H9 (cell line): ENCODE results near the gene EDC3. TPM values are rescaled to one million over a fixed set of nuclear protein-coding genes. Genes with fewer than 3 reads are reported as not detected.
"Not testable (repeated sequence)": the region's sequence is repeated elsewhere in the genome, so short reads cannot be mapped to it uniquely, and the experiment has no call there.

Experiments
- DNase-seq: peaks from one replicate; pipeline ENCODE4 v3.0.0-alpha.2; 2017
- H2AFZ ChIP-seq: one replicate; pipeline ENCODE4 v1.6.1; 2013; ENCODE audit warnings: mild to moderate bottlenecking, low read length, control low read depth, moderate library complexity
- H2AK5ac ChIP-seq: 2 replicates; pipeline ENCODE4 v1.6.1; 2013; ENCODE audit warnings: low read length, control low read depth, mixed read lengths; ENCODE audit not compliant: insufficient read length
- H2BK120ac ChIP-seq: one replicate; pipeline ENCODE4 v1.6.1; 2013; ENCODE audit warnings: low read depth, mild to moderate bottlenecking, low read length, control low read depth, inconsistent platforms; ENCODE audit not compliant: poor library complexity, severe bottlenecking
- H2BK12ac ChIP-seq: 2 replicates; pipeline ENCODE4 v1.6.1; 2013; ENCODE audit warnings: low read length, control low read depth, mixed read lengths, low read depth; ENCODE audit not compliant: insufficient read length
- H2BK15ac ChIP-seq: 2 replicates; pipeline ENCODE4 v1.6.1; 2013; ENCODE audit warnings: low read depth, low read length, control low read depth
- H2BK20ac ChIP-seq: one replicate; pipeline ENCODE4 v1.6.1; 2013; ENCODE audit warnings: low read depth, mild to moderate bottlenecking, low read length, control low read depth, inconsistent platforms; ENCODE audit not compliant: poor library complexity, severe bottlenecking
- H2BK5ac ChIP-seq: 2 replicates; pipeline ENCODE4 v1.6.1; 2013; ENCODE audit warnings: low read length, control low read depth, mixed read lengths; ENCODE audit not compliant: insufficient read length
- H3K14ac ChIP-seq: 2 replicates; pipeline ENCODE4 v1.6.1; 2013; ENCODE audit warnings: low read length, control low read depth; ENCODE audit not compliant: insufficient read depth
- H3K18ac ChIP-seq: 2 replicates; pipeline ENCODE4 v1.6.1; 2013; ENCODE audit warnings: low read depth, mild to moderate bottlenecking, mixed read lengths, low read length, control low read depth; ENCODE audit not compliant: insufficient read length
- H3K23ac ChIP-seq: 2 replicates; pipeline ENCODE4 v1.6.1; 2013; ENCODE audit warnings: low read length, control low read depth, mixed read lengths, low read depth; ENCODE audit not compliant: insufficient read length
- H3K23me2 ChIP-seq: 2 replicates; pipeline ENCODE4 v1.6.1; 2013; ENCODE audit warnings: low read depth, mild to moderate bottlenecking, mixed read lengths, low read length, control low read depth; ENCODE audit not compliant: insufficient read length, poor library complexity, severe bottlenecking
- H3K27ac ChIP-seq: 2 replicates; pipeline ENCODE4 v1.5.1; 2013; ENCODE audit warnings: low read length, control low read depth, mixed read lengths, low read depth; ENCODE audit not compliant: insufficient read length
- H3K27me3 ChIP-seq: 2 replicates; pipeline ENCODE4 v1.6.1; 2013; ENCODE audit warnings: low read length, control low read depth, inconsistent platforms; ENCODE audit not compliant: insufficient read depth
- H3K4ac ChIP-seq: 2 replicates; pipeline ENCODE4 v1.6.1; 2013; ENCODE audit warnings: low read depth, mild to moderate bottlenecking, control low read depth, inconsistent platforms, low read length, moderate library complexity
- H3K4me1 ChIP-seq: 2 replicates; pipeline ENCODE4 v1.6.1; 2013; ENCODE audit warnings: low read length, control low read depth, inconsistent platforms; ENCODE audit not compliant: insufficient read depth
- H3K4me2 ChIP-seq: 2 replicates; pipeline ENCODE4 v1.6.1; 2013; ENCODE audit warnings: low read length, control low read depth, mixed read lengths; ENCODE audit not compliant: insufficient read length, insufficient read depth
- H3K56ac ChIP-seq: 2 replicates; pipeline ENCODE4 v1.6.1; 2013; ENCODE audit warnings: low read depth, mild to moderate bottlenecking, mixed read lengths, low read length, control low read depth; ENCODE audit not compliant: insufficient read length
- H3K79me1 ChIP-seq: 2 replicates; pipeline ENCODE4 v1.6.1; 2013; ENCODE audit warnings: low read depth, mild to moderate bottlenecking, moderate library complexity, low read length, control low read depth, inconsistent platforms; ENCODE audit not compliant: insufficient read depth, poor library complexity, severe bottlenecking
- H3K79me2 ChIP-seq: 2 replicates; pipeline ENCODE4 v1.6.1; 2013; ENCODE audit warnings: low read length, control low read depth, inconsistent platforms; ENCODE audit not compliant: insufficient read depth
- H3K9ac ChIP-seq: 2 replicates; pipeline ENCODE4 v1.6.1; 2013; ENCODE audit warnings: low read length, control low read depth, mixed read lengths; ENCODE audit not compliant: insufficient read length; ENCODE audit errors: extremely low read depth
- H3K9me3 ChIP-seq: one replicate; pipeline ENCODE4 v1.6.1; 2013; ENCODE audit warnings: low read depth, low read length, inconsistent platforms; ENCODE audit not compliant: control insufficient read depth
- H3T11ph ChIP-seq: one replicate; pipeline ENCODE4 v1.6.1; 2013; ENCODE audit warnings: mild to moderate bottlenecking, low read length, control low read depth, inconsistent platforms
- H4K20me1 ChIP-seq: one replicate; pipeline ENCODE4 v1.6.1; 2013; ENCODE audit not compliant: control insufficient read depth, insufficient read length, insufficient read depth
- H4K5ac ChIP-seq: 2 replicates; pipeline ENCODE4 v1.6.1; 2013; ENCODE audit warnings: low read depth, mild to moderate bottlenecking, mixed read lengths, low read length, control low read depth; ENCODE audit not compliant: insufficient read length
- H4K8ac ChIP-seq: replicated peaks from 2 replicates; pipeline ENCODE4 v1.6.1; 2013; ENCODE audit warnings: low read length, control low read depth, mixed read lengths, low read depth; ENCODE audit not compliant: insufficient read length
- H4K91ac ChIP-seq: 2 replicates; pipeline ENCODE4 v1.6.1; 2013; ENCODE audit warnings: low read depth, mild to moderate bottlenecking, moderate library complexity, mixed read lengths, low read length, control low read depth; ENCODE audit not compliant: insufficient read length
- H3K27ac Mint-ChIP-seq, 3 experiments: 2 replicates in 2 of 3; 3 replicates in 1 of 3; pipeline ENCODE4 v1.8.0; 2020 to 2021; ENCODE audit warnings: mixed read lengths in 3 of 3, mild to moderate bottlenecking in 1 of 3, moderate library complexity in 1 of 3
- H3K27me3 Mint-ChIP-seq: 2 replicates; pipeline ENCODE4 v1.8.0; 2021; ENCODE audit warnings: low read depth, mild to moderate bottlenecking, moderate library complexity, mixed read lengths
- H3K36me3 Mint-ChIP-seq, 3 experiments: 2 replicates in 2 of 3; 3 replicates in 1 of 3; pipeline ENCODE4 v1.8.0; 2020 to 2021; ENCODE audit warnings: low read depth in 3 of 3, mixed read lengths in 3 of 3; ENCODE audit not compliant: insufficient read depth in 1 of 3
- H3K4me1 Mint-ChIP-seq, 2 experiments: 2 replicates each; pipeline ENCODE4 v1.8.0; 2020; ENCODE audit warnings: mixed read lengths in 2 of 2
- H3K4me3 Mint-ChIP-seq, 2 experiments: 2 replicates in 1 of 2; 3 replicates in 1 of 2; pipeline ENCODE4 v1.8.0; 2020 to 2021; ENCODE audit warnings: mild to moderate bottlenecking in 2 of 2, mixed read lengths in 2 of 2, moderate library complexity in 1 of 2
- H3K9me3 Mint-ChIP-seq, 2 experiments: 2 replicates in 1 of 2; 3 replicates in 1 of 2; pipeline ENCODE4 v1.8.0; 2020; ENCODE audit warnings: mild to moderate bottlenecking in 2 of 2, mixed read lengths in 2 of 2, moderate library complexity in 1 of 2
- WGBS: extraction: QIAGEN DNeasy Blood & Tissue Kit; methylation state at CpG from one replicate; pipeline ENCODE4 v1.1.7; 2013; ENCODE audit warnings: missing lambda C conversion rate, low lambda C conversion rate, mixed read lengths; ENCODE audit not compliant: insufficient read length; ENCODE audit errors: extremely low coverage; 5-methylcytosine and 5-hydroxymethylcytosine counted together
- total RNA-seq: library from RNA; stranded (reverse); gene quantifications from 2 replicates; pipeline ENCODE4 v1.2.1, GENCODE V29; 2021
- TF ChIP-seq, protein P1 (sequence below): fragments of 200-600 bp; sonication (generic); conservative IDR thresholded peaks from 3 replicates; pipeline ENCODE4 v1.8.0; 2021; ENCODE audit warnings: antibody characterized with exemption, mild to moderate bottlenecking

EDC3 gene
- total RNA-seq, 1 experiment from 2014 or later, result 60.5 TPM

DNA sequence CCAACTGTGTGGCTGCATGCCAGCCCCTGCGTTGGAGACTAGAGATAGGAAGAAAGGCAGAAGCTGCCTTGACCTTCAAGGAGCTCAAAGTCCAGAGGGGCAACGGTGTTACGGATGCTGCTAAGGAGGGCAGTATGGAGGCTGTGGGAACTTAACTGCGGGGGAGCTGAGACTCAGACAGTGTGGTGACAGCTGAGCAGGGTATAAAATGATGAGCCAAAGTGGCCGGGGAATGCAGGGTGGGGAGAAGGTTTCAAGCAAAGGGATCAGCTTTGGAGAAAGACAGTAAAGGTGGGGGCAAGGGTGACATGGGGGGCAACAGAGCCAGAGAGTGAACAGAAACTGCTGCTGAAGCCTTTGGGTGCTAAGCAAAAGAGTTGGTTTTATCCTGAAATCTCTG is 46.6 kb upstream of the EDC3 start:
- peaks cover 4% of the 10 kb centered on the region for H3K9me3 ChIP-seq
- H3K4ac ChIP-seq, result no peak overlapping the region
- H2BK12ac ChIP-seq, result no peak overlapping the region
- H3K27ac ChIP-seq, result no peak overlapping the region
- Mint-ChIP-seq H3K27me3 (peaks cover 51% of the 10 kb centered on the region), H3K27ac (no peak overlapping the region), H3K4me1 (peaks cover 5 to 6% of the 10 kb centered on the region in 2 experiments; a peak in 2 of 4 replicates), H3K36me3 (no peaks in the 10 kb centered on the region; a peak in 1 of 7 replicates), H3K9me3 (peaks cover 6 to 7% of the 10 kb centered on the region in 2 experiments; a peak in 2 of 5 replicates), H3K4me3 (no peak overlapping the region)
- H4K8ac ChIP-seq, result no peak overlapping the region
- H2AK5ac ChIP-seq, result no peak overlapping the region
- H2BK20ac ChIP-seq, result no peak overlapping the region
- no peaks in the 10 kb centered on the region for H3K27me3 ChIP-seq
- no CpG with 5 or more reads among the region's 5 CpGs for WGBS
- no peak overlapping the region for H2AFZ ChIP-seq
- DNase-seq, result no peak
- H2BK5ac ChIP-seq, result no peak overlapping the region
- no peaks in the 10 kb centered on the region for H3K23me2 ChIP-seq
- H4K5ac ChIP-seq, result no peak overlapping the region
- H3K56ac ChIP-seq, result no peak overlapping the region
- no peaks in the 10 kb centered on the region for H3K4me1 ChIP-seq
- H4K20me1 ChIP-seq, result no peaks in the 10 kb centered on the region
- H2BK120ac ChIP-seq, result no peak overlapping the region
- H3K14ac ChIP-seq, result no peak overlapping the region
- H3K18ac ChIP-seq, result no peak overlapping the region
- no peak overlapping the region for H3T11ph ChIP-seq
- no peak overlapping the region for H3K23ac ChIP-seq
- H2BK15ac ChIP-seq, result no peak overlapping the region
- TF ChIP-seq, protein P1, sequence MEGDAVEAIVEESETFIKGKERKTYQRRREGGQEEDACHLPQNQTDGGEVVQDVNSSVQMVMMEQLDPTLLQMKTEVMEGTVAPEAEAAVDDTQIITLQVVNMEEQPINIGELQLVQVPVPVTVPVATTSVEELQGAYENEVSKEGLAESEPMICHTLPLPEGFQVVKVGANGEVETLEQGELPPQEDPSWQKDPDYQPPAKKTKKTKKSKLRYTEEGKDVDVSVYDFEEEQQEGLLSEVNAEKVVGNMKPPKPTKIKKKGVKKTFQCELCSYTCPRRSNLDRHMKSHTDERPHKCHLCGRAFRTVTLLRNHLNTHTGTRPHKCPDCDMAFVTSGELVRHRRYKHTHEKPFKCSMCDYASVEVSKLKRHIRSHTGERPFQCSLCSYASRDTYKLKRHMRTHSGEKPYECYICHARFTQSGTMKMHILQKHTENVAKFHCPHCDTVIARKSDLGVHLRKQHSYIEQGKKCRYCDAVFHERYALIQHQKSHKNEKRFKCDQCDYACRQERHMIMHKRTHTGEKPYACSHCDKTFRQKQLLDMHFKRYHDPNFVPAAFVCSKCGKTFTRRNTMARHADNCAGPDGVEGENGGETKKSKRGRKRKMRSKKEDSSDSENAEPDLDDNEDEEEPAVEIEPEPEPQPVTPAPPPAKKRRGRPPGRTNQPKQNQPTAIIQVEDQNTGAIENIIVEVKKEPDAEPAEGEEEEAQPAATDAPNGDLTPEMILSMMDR, result no peak
- no peaks in the 10 kb centered on the region for H3K79me2 ChIP-seq
- H4K91ac ChIP-seq, result no peak overlapping the region
- H3K9ac ChIP-seq, result no peak overlapping the region
- H3K79me1 ChIP-seq, result no peaks in the 10 kb centered on the region
- H3K4me2 ChIP-seq, result no peak overlapping the region

DNA sequence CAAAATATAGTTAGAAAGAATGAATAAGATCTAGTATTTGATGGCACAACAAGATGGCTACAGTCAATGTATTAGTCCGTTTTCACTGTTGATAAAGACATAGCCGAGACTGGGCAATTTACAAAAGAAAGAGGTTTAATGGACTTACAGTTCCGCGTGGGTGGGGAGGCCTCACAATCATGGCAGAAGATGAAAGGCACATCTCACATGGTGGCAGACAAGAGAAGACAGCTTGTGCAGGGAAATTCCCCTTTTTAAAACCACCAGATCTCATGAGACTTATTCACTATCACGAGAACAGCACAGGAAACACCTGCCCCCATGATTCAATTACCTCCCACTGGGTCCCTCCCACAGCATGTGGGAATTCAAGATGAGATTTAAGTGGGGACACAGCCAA is 42.4 kb upstream of the EDC3 start:
- not testable (repeated sequence) for H3T11ph ChIP-seq, H3K4me3 Mint-ChIP-seq, H2BK20ac ChIP-seq, H4K91ac ChIP-seq, DNase-seq, H2BK12ac ChIP-seq, H4K5ac ChIP-seq, H3K14ac ChIP-seq, H3K4me1 ChIP-seq, H3K79me1 ChIP-seq, H3K9me3 Mint-ChIP-seq, H2AFZ ChIP-seq, H3K23ac ChIP-seq, H3K18ac ChIP-seq, H3K9me3 ChIP-seq, H3K27ac ChIP-seq, H3K23me2 ChIP-seq, H4K8ac ChIP-seq, H3K4ac ChIP-seq, H3K9ac ChIP-seq, H3K4me1 Mint-ChIP-seq, H2AK5ac ChIP-seq, H4K20me1 ChIP-seq, H3K56ac ChIP-seq, H2BK5ac ChIP-seq, H3K4me2 ChIP-seq, H3K79me2 ChIP-seq, H3K27me3 ChIP-seq, H3K36me3 Mint-ChIP-seq, H2BK15ac ChIP-seq, H3K27ac Mint-ChIP-seq, H2BK120ac ChIP-seq
- no CpG with 5 or more reads among the region's 5 CpGs for WGBS
- peaks cover 73% of the 10 kb centered on the region for H3K27me3 Mint-ChIP-seq
